8988T (cell line): Measurements from ENCODE around the gene SEMA5A.

Source experiments
- DNase-seq: peaks from one replicate; pipeline ENCODE4 v3.0.0; 2011

Gene SEMA5A

DNA sequence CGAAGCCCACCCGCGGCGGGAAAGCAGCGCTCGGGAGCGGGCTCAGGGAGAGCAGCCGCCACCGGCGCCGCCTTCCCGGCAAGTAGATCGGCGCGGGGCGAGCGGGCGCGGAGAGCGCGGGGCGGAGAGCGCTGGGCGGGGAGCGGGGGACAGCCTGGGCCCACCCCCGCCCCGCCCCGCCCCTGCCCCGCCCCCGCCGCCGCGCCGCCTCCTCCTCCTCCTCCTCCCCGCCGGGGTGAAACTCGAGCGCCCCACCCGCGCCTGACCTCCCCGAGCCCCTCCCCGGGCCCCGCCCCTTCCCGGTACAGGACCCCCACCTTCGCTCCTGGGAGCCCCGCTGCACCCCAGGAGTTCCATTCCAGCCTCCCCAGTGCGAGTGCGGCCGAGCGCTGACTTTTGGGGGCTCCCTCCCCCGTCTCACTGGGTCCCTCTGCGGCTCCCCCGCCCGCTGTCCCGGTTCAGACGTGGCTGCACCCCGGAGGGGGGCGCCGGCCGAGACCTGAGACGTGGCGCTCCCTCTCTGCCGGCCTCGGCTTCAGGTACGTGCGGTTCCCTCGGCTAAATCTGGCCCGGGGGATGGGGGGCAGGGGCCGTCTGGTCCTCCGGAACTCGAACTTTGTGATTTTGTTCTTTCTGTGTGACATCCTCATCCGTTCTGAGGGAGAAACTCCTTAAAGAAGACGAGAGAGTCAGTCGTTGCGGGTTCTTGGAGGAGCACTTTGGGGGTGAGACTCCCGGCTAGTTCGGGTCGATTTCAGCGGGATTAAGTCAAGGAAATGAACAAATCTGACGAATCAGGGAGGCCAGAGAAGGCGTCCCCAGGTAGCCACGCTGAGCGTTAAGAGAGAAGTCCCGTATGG lies at the start of gene SEMA5A:
Gene SEMA5A, minus strand, starts transcription at position 84 of the 860 bp plus-strand sequence. CDS start 166,129 bp downstream, outside the sequence.
- no peak for DNase-seq

DNA sequence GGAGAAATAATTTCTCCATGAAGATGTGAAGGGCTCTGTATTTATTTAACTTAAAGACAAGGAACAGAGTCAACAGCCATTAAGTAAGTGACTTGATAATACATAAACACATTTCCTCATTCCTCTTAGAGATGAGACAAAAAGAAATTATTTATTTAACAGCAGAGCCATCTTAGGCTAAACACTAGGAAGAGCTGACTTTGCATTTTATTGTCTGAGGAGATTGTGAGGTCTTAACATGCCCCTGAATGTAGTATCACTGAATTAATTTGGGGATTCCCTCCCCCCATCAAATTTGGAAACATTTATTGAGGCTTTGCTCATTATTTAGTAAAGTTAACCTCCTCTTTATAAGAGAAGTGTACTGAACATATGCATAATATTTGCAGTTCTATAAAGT lies 49.0 kb upstream of the SEMA5A start:
- no peak for DNase-seq

DNA sequence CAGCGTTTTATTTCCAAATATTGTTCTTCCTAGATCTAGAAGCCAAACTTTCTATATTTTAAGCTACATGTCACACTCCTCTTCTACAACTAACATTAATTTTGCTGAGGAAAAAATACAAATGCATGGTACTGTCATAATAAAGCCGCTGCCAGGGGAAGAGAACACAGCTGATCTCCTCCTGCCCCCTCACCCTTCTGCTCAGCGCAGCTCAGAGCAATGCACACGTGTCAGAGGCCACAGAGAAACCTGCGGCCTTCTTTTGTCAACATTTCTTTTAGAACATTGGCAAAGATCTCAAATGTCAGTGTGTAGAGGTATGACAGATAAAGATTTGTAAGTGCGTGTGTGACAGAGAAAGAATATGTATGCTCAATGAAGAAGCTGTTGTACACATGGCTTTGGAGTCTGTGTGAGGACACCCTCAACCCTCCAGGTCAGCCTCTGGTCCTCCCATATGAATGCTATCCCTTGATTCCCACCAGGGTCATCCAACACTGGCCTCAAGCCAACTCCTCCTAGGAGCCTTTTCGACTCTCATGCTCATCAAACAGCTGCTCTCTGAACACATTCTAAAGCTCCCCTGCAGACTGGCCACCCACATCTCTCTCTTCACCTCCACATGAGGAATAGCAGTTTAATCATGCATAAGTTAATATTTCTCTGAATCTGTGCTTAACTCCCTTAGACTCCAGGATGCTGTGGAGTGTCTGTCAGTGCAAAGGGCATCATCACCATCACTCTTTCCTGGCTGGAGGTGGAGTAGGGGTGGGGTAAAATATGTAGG lies 43.4 kb upstream of the SEMA5A start:
- no peak for DNase-seq

GRCh38 chr5:9588254-9588653 lies 42.4 kb upstream of the SEMA5A start:
- no peak for DNase-seq

DNA sequence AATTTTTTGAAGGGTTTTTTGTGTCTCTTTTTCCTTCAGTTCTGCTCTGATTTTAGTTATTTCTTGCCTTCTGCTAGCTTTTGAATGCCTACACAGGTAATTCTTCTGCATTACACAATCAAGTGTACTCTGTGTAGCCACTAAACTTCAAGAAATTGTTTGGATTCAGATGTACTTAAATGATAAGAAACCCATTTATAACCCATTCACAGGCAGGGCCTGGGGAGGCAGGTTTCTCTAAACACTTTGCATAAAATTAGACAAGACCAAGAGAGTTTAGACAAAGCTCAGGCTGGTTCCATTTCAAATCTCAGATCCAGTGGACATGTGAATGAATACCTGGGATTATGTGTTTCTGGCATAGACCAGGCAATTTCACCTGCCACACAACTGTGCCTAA lies 41.3 kb upstream of the SEMA5A start:
- no peak for DNase-seq

- no peak for DNase-seq
Observed at GRCh38 chr5:9582406-9582805, 36.5 kb upstream of the SEMA5A start.

GRCh38 chr5:9573796-9574195 lies 27.9 kb upstream of the SEMA5A start:
- DNase-seq, result no peak

GRCh38 chr5:9572246-9572645 lies 26.4 kb upstream of the SEMA5A start:
- no peak for DNase-seq

DNA sequence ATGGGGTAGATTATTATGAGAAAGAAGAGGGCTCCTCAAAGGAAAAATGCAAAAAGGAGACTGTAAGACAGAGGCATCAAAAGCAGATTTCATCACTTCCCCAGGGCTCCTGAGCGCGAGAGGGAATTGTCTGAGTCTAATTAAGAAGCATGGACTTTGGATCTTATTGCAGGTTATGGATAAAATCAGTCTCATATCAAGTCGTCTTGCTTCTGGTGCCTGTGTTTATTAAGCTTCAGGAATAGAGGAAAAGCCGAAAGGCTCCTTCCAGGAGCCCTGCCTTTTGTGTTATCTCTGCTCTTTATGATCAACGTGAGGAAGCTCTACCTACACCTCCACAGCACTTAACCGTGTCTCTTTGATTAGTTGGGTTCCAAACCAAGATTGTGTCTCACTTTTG lies 25.0 kb upstream of the SEMA5A start:
- DNase-seq, result no peak

DNA sequence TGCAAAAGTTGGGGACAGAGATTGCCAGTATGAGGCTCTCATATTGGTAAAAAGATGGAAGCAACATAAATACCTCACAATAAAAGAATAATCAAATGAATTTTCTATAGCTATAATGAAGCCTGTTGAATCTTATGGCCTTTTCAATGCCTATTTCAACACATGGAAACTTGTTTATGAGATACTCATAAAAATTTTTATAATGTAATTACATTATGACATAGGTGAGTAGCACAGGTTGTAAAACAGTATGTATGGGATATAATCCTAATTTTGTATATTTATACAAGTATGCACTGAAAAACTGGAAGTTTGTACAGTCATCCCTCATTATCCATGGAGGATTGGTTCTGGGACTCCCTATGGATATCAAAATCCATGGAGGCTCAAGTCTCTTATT lies 21.2 kb upstream of the SEMA5A start:
- no peak for DNase-seq

DNA sequence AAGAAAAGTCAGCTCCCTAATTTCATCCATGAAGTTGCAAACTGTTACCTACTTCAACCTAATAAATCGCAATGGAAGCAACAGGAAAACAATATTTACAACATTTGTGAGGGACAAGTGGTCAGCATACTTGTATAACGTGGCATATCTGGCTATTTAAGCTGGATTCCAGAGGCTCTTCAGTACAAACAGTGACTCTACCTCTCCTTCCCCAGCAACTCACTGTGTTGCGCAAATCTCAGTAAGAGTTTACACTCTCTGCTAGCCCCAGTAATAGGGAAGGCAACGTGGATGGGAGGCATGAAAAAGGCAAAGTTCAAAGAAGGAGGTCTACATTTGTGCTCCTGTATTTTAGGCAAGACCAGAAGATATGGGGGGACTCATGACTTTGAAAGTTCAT lies 18.9 kb upstream of the SEMA5A start:
- DNase-seq, result no peak

- DNase-seq, result peak; percentile 55
Observed at GRCh38 chr5:9562141-9562540, 16.3 kb upstream of the SEMA5A start.

GRCh38 chr5:9559965-9560364 lies 14.1 kb upstream of the SEMA5A start:
- DNase-seq, result no peak

DNA sequence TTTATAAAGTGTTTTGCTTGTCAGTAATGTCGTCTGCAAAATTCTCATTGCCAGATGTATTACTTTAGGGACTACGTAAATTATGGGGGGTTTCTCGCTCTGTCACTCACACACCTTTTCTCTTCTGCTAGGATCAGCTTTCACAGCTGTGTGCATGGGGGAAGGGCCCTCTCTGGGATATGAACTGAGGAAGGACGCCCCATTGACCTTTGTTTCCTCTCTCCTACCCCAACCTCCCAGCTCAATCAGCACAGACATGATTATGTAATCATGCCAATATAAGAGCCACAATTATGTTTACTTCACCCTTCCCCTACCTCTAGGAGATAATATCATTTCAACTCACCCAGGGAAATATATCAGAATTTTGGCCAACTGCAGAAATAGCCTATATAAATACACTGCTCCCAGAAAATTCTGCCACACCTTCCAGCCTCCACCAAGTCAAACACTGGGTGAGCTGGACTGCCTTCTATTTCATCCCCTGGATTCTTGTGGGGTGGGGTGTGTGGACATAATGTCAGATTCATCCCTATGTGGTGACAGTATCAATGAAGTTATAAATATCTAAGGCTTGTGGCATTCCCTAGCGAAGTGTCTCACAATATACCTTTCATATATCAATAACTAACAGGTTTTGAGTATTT lies 12.6 kb upstream of the SEMA5A start:
- DNase-seq, result no peak

GRCh38 chr5:9557696-9558095 lies 11.8 kb upstream of the SEMA5A start:
- peak; percentile 38 for DNase-seq

DNA sequence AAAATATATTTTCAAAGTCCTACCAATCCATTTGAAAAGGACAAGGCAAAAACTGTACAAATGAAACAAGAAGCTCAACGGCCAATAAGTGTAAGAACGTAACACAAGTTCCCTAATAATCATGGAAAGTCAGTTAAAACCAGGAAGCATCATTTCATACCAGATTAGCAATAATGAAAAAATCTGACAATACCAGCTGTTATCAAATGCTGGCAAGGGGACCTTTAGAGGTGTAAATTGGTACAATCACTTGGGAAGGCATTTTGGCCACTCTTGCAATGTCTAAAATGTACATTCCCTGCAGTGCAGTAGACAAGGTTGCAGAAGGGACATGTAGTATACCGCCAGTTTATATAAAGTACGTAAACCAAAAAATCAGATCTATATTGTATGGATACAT lies 10.1 kb upstream of the SEMA5A start:
- DNase-seq, result no peak

GRCh38 chr5:9554122-9554521 lies 8.2 kb upstream of the SEMA5A start:
- DNase-seq, result no peak

GRCh38 chr5:9553561-9553960 lies 7.7 kb upstream of the SEMA5A start:
- DNase-seq, result no peak

GRCh38 chr5:9551567-9552537 lies 6.0 kb upstream of the SEMA5A start:
- DNase-seq, result no peak

GRCh38 chr5:9549941-9550340 lies 4.1 kb upstream of the SEMA5A start:
- no peak for DNase-seq

- peak; percentile 54 for DNase-seq
Observed at GRCh38 chr5:9547122-9547947, 1.5 kb upstream of the SEMA5A start.
